OCI-LY3 (cell line): ENCODE measurements around the gene NLGN1.

Experiments used
- EZH2phosphoT487 ChIP-seq: fragments of 200-600 bp; shearing (Covaris generic); IDR thresholded peaks from 2 replicates; pipeline ENCODE4 v1.6.1; 2018; ENCODE audit warnings: antibody characterized with exemption, mixed run types, low read depth
- TF ChIP-seq, protein P1 (sequence below): fragments of 200-600, 300-600 bp; sonication (generic); IDR thresholded peaks from 2 replicates; pipeline ENCODE4 v1.5.1; 2014; ENCODE audit warnings: antibody characterized with exemption, low read length, low read depth

DNA sequence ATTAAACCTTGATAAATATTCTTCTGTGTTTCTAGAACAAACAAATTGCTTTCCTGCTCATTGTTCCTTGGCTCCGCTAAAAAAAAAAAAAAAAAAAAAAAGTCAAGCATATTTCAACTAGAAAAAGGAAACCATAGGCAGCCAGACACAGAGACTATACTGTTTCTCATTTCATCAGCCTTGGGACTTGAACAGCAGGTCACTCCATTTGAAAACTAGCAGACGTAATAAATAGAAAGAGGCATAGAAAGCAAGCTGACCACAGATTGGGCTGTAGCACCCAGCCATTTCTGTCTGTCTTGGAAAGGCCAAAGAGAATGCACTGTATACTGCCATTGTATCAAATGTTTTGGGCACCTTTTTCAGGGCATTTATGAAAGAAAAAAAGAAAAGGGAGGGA, 697.1 kb downstream of the NLGN1 start:
- TF ChIP-seq, protein P1, sequence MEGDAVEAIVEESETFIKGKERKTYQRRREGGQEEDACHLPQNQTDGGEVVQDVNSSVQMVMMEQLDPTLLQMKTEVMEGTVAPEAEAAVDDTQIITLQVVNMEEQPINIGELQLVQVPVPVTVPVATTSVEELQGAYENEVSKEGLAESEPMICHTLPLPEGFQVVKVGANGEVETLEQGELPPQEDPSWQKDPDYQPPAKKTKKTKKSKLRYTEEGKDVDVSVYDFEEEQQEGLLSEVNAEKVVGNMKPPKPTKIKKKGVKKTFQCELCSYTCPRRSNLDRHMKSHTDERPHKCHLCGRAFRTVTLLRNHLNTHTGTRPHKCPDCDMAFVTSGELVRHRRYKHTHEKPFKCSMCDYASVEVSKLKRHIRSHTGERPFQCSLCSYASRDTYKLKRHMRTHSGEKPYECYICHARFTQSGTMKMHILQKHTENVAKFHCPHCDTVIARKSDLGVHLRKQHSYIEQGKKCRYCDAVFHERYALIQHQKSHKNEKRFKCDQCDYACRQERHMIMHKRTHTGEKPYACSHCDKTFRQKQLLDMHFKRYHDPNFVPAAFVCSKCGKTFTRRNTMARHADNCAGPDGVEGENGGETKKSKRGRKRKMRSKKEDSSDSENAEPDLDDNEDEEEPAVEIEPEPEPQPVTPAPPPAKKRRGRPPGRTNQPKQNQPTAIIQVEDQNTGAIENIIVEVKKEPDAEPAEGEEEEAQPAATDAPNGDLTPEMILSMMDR = no peak
- TF ChIP-seq EZH2phosphoT487 = no peak
